NT2/D1 (cell line): ENCODE data around the gene LCE3E.
"Not testable (repeated sequence)": the region's sequence is repeated elsewhere in the genome, so short reads cannot be mapped to it uniquely, and the experiment has no call there.

Source experiments
- DNase-seq: peaks from one replicate; pipeline ENCODE4 v3.0.0-alpha.2; 2011; ENCODE audit warnings: low read depth, low spot score
- H3K27me3 ChIP-seq: 2 replicates; pipeline ENCODE4 v1.6.0; 2011; ENCODE audit warnings: mild to moderate bottlenecking; ENCODE audit not compliant: insufficient read length, insufficient read depth
- H3K36me3 ChIP-seq: 2 replicates; pipeline ENCODE4 v1.6.1; 2011; ENCODE audit warnings: mild to moderate bottlenecking, low read length, mixed read lengths; ENCODE audit not compliant: insufficient read depth, insufficient read length
- H3K4me1 ChIP-seq: 2 replicates; pipeline ENCODE4 v1.5.1; 2011; ENCODE audit not compliant: insufficient read depth, insufficient read length
- H3K4me3 ChIP-seq: 2 replicates; pipeline ENCODE4 v1.5.1; 2011; ENCODE audit warnings: low read depth; ENCODE audit not compliant: insufficient read length
- H3K9ac ChIP-seq: 2 replicates; pipeline ENCODE4 v1.6.0; 2011; ENCODE audit warnings: low read depth; ENCODE audit not compliant: insufficient read length
- H3K9me3 ChIP-seq: 2 replicates; pipeline ENCODE4 v1.5.1; 2011; ENCODE audit warnings: mild to moderate bottlenecking, low read length; ENCODE audit not compliant: insufficient read depth
- SUZ12 ChIP-seq: IDR thresholded peaks from 2 replicates; pipeline ENCODE4 v1.6.1; 2011; ENCODE audit not compliant: insufficient read length, insufficient read depth; ENCODE audit errors: extremely low read depth
- YY1 ChIP-seq: IDR thresholded peaks from 2 replicates; pipeline ENCODE4 v1.6.1; 2011; ENCODE audit not compliant: insufficient read length, insufficient read depth
- ZNF274 ChIP-seq: IDR thresholded peaks from 2 replicates; pipeline ENCODE4 v1.6.1; 2011; ENCODE audit warnings: mild to moderate bottlenecking, low read depth, low read length

The LCE3E gene

DNA sequence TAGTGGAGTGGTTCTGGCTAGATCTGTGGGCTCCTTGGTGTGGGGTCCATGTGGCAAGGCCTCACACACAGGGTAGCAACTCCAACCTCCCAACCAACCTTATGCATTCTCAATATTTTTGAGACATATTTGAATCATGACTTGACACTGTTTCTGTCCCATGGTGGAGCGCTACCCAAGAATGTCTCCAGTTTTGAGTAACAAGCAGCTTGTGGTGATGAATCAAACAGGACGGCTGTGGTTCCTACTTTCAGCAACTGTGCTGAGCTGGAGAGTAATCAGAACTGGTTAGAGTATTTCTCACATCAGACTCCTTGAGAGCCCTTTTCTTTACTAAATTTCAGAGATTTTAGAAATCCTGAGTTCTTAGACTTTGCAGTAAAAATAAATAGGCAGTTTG lies 10.6 kb upstream of the LCE3E start:
- no peak overlapping the region for H3K9ac ChIP-seq
- H3K9me3 ChIP-seq, result no peaks in the 10 kb centered on the region
- no peak for TF ChIP-seq YY1
- TF ChIP-seq SUZ12, result no peak
- no peak for TF ChIP-seq ZNF274
- no peaks in the 10 kb centered on the region for H3K4me1 ChIP-seq
- no peak overlapping the region for H3K4me3 ChIP-seq
- DNase-seq, result no peak
- H3K36me3 ChIP-seq, result no peaks in the 10 kb centered on the region
- no peaks in the 10 kb centered on the region for H3K27me3 ChIP-seq

DNA sequence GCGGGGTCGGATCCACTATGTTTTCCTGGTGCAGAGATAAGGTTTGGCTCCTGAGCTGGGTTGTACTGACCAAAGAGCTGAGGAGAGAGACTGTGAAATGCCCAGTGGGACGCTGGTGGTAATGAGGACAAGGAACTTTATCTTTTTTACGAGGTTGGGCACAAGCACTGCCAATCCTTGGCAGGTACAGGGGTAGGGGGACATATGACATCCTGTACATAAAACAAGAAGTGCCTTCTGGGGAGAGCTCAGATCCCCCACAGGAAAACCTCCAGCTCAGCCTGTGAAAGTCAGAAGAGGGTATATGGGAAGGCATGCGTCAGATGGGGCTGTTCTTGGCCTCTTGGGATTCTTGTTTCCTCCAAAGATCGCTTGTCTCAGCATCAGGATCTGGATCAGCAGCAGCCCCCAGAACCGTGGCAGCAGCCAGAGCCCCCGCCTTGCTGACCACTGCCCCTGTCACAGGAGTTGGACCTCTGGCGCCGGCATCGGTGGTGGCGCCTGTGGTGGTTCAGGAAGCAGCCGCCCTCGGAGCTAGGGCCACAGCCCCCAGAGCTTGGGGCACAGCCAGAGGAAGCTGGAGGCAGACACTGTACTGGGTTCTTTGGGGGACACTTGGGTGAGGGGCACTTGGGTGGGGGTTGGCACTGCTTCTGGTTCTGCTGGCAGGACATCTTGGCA lies 905 bp downstream of the LCE3E start:
- DNase-seq, result no peak
- Histone ChIP-seq H3K4me1 (no peaks in the 10 kb centered on the region), H3K36me3 (no peaks in the 10 kb centered on the region), H3K9ac (no peak overlapping the region), H3K9me3 (peaks cover 18% of the 10 kb centered on the region; the same call in 1 of the 2 replicates), H3K27me3 (no peaks in the 10 kb centered on the region), H3K4me3 (no peak overlapping the region)
- TF ChIP-seq ZNF274 (no peak), YY1 (no peak), SUZ12 (no peak)

GRCh38 chr1:152565115-152565514 lies 1.5 kb downstream of the LCE3E start:
- no peaks in the 10 kb centered on the region for H3K4me1 ChIP-seq
- H3K9me3 ChIP-seq, result peaks cover 15% of the 10 kb centered on the region; the same call in 1 of the 2 replicates
- no peaks in the 10 kb centered on the region for H3K27me3 ChIP-seq
- no peaks in the 10 kb centered on the region for H3K36me3 ChIP-seq
- TF ChIP-seq SUZ12 (no peak), ZNF274 (no peak), YY1 (no peak)
- no peak for DNase-seq
- H3K9ac ChIP-seq, result no peak overlapping the region
- H3K4me3 ChIP-seq, result no peak overlapping the region

- H3K4me1 ChIP-seq, DNase-seq, H3K27me3 ChIP-seq, H3K36me3 ChIP-seq, H3K9me3 ChIP-seq, H3K9ac ChIP-seq, H3K4me3 ChIP-seq: not testable (repeated sequence)
These were observed 18.2 kb downstream of the LCE3E start for GRCh38 chr1:152548358-152548757.

DNA sequence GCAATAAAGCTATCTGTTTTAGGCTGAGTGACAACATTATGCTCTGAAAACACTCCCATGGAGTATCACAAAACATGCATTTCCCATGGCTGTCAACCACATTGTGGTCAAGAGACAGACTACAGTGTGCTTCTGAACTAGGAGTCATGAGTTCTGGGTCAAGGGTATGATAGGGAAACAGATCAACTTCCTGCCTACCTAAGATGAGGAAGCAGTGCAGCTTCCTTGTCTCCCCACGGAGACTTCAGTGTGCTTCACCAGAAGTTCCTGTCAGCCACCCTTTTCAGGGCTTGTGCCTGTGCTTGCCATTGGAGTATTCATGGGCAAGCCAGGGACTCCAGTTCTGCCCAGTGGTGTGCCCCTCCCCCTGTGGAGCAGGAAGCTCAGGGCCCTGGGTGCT lies 19.9 kb downstream of the LCE3E start:
- no peak overlapping the region for H3K4me3 ChIP-seq
- TF ChIP-seq SUZ12 (no peak), ZNF274 (no peak), YY1 (no peak)
- no peak for DNase-seq
- H3K36me3 ChIP-seq, result no peaks in the 10 kb centered on the region
- H3K27me3 ChIP-seq, result no peaks in the 10 kb centered on the region
- no peaks in the 10 kb centered on the region for H3K4me1 ChIP-seq
- H3K9ac ChIP-seq, result no peak overlapping the region
- no peaks in the 10 kb centered on the region for H3K9me3 ChIP-seq

GRCh38 chr1:152543820-152544219 lies 22.8 kb downstream of the LCE3E start:
- no peaks in the 10 kb centered on the region for H3K27me3 ChIP-seq
- no peaks in the 10 kb centered on the region for H3K9me3 ChIP-seq
- peak; percentile 23 for DNase-seq
- no peaks in the 10 kb centered on the region for H3K4me1 ChIP-seq
- H3K4me3 ChIP-seq, result no peak overlapping the region
- TF ChIP-seq SUZ12, result no peak
- no peak for TF ChIP-seq ZNF274
- TF ChIP-seq YY1, result no peak
- no peaks in the 10 kb centered on the region for H3K36me3 ChIP-seq
- H3K9ac ChIP-seq, result no peak overlapping the region

DNA sequence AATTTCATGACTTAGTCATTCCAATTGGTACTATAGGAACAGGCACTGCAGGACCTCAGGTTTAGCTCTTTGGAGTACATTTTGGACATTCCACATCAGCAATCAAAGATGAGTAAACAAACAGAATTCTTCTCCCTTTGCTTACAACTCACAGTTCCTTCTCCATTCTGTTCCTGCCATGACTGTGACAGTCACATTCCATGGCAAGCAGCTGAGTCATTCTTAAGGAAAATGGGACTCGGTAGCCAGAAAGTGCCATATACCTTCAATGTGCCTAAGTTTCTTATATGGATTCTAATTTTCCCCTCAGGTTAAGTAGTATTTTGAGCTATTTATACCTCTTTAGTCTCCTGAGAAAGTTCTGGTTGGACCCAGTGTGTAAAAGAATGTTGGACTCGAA lies 26.7 kb downstream of the LCE3E start:
- Histone ChIP-seq H3K36me3 (no peaks in the 10 kb centered on the region), H3K4me3 (no peak overlapping the region), H3K9me3 (no peaks in the 10 kb centered on the region), H3K27me3 (no peaks in the 10 kb centered on the region), H3K4me1 (no peaks in the 10 kb centered on the region), H3K9ac (no peak overlapping the region)
- TF ChIP-seq SUZ12 (no peak), YY1 (no peak), ZNF274 (no peak)
- DNase-seq, result no peak

GRCh38 chr1:152537496-152537895 lies 29.1 kb downstream of the LCE3E start:
- Histone ChIP-seq H3K9ac (no peak overlapping the region), H3K27me3 (no peaks in the 10 kb centered on the region), H3K9me3 (no peaks in the 10 kb centered on the region), H3K36me3 (no peaks in the 10 kb centered on the region), H3K4me3 (no peak overlapping the region), H3K4me1 (no peaks in the 10 kb centered on the region)
- no peak for DNase-seq
- no peak for TF ChIP-seq ZNF274
- TF ChIP-seq SUZ12, result no peak
- no peak for TF ChIP-seq YY1
